ENCODE measurements around the gene RDH8.

- TF ChIP-seq CTCF (IDR thresholded peaks at IDR 0.05) (no peak), POLR2A (IDR thresholded peaks at IDR 0.05) (no peak)
Observed at GRCh38 chr19:10069046-10069445, 55.8 kb downstream of the RDH8 start.
